Peyer's patch (tissue), 4 donors: ENCODE measurements around the gene L1CAM. TPM values are rescaled to one million over a fixed set of nuclear protein-coding genes. Genes with fewer than 3 reads are reported as not detected.

Source experiments
- DNase-seq, 3 donors: peaks; one replicate each; pipeline ENCODE4 v3.0.0-alpha.2; 2017 to 2019
- H3K27ac ChIP-seq, 4 donors: fragments of 200-600 bp; sonication (generic); one replicate each; pipeline ENCODE4 v1.5.1; 2016 to 2019
- H3K27me3 ChIP-seq, 2 donors: fragments of 200-600 bp; sonication (generic); one replicate each; pipeline ENCODE4 v1.5.1; 2019
- H3K36me3 ChIP-seq, 3 donors: fragments of 200-600 bp; sonication (generic); one replicate each; pipeline ENCODE4 v1.5.1; 2016 to 2019
- H3K4me1 ChIP-seq, 4 donors: fragments of 200-600 bp; sonication (generic); one replicate each; pipeline ENCODE4 v1.5.1; 2016 to 2019
- H3K4me3 ChIP-seq, 4 donors: fragments of 200-600 bp; sonication (generic); 1 replicate in 3 of 4; 2 replicates in 1 of 4; pipeline ENCODE4 v1.5.1; 2016 to 2019; ENCODE audit warnings: mild to moderate bottlenecking in 1 of 4
- H3K9me3 ChIP-seq, 4 donors: fragments of 200-600 bp; sonication (generic); one replicate each; pipeline ENCODE4 v1.5.1; 2016 to 2019; ENCODE audit warnings: mild to moderate bottlenecking in 1 of 4
- CTCF ChIP-seq, 6 experiments: fragments of 450-650 bp in 4 of 6; fragments of 200-600 bp in 2 of 6; sonication (generic) in 1 of 6; IDR thresholded peaks; one replicate each; pipeline ENCODE4 v1.5.1; 2017 to 2019; ENCODE audit warnings: antibody characterized with exemption in 6 of 6, mild to moderate bottlenecking in 3 of 6, moderate library complexity in 1 of 6
- POLR2A ChIP-seq, 2 donors: fragments of 450-650 bp; IDR thresholded peaks; one replicate each; pipeline ENCODE4 v1.5.1; 2017; ENCODE audit warnings: antibody characterized with exemption in 2 of 2, mild to moderate bottlenecking in 2 of 2, moderate library complexity in 2 of 2
- total RNA-seq, 4 donors: library from RNA; depleted of rRNA; stranded (reverse); fragments of >200 nt; gene quantifications; one replicate each; pipeline ENCODE4 v1.1.0, GENCODE V29; 2016

Gene L1CAM
- total RNA-seq, 4 donors from 2014 or later = 1.8 to 7.4 (median 4.6) TPM

DNA sequence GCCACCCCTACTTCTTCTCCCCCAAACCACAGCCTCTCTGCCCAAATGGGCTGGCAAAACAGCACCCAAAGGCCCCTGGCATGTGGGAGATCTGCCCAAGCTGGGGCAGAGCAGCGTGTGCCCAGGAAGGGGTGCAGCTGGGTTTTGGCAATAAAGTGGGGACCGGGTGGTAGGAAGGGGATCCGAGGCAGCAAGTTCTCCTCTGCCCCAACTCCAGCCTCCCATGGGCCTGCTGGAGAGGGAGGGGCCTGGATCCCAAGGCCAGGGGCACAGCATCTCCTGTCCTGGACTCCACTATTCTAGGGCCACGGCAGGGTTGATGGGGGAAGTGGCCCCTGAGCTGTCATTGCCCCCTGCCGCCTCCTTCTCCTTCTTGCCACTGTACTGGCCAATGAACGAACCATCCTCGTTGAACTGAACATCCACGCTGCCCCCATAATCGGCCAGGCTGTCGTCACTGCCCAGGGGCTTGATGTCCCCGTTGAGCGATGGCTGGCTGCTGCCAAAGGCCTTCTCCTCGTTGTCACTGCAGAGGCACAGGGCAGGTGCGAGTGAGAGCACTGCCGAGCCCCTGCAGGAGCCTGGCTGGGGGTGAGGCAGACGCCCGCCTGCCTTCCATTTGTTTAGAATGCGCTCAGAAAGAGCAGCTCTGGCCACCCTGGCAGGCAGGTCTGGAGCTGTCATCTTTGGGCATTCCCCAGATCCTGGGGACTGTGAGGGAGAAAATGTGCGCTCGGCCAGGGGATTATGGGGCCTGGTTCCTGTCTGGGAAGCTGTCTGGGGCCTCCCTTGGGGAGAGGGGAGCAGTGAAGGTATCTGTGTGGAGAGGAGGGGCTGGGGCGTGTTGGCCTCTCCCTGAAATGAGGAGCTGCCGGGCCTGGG lies 23.4 kb downstream of the L1CAM start:
- no peaks in the 10 kb centered on the region for H3K9me3 ChIP-seq
- no peaks in the 10 kb centered on the region for H3K36me3 ChIP-seq
- H3K4me3 ChIP-seq = no peak overlapping the region
- DNase-seq = no peak
- H3K4me1 ChIP-seq = no peaks in the 10 kb centered on the region
- H3K27me3 ChIP-seq = no peaks in the 10 kb centered on the region
- H3K27ac ChIP-seq = no peak overlapping the region
- TF ChIP-seq POLR2A (IDR thresholded peaks at IDR 0.05) = no peak
- TF ChIP-seq CTCF (IDR thresholded peaks at IDR 0.05) = no peak

DNA sequence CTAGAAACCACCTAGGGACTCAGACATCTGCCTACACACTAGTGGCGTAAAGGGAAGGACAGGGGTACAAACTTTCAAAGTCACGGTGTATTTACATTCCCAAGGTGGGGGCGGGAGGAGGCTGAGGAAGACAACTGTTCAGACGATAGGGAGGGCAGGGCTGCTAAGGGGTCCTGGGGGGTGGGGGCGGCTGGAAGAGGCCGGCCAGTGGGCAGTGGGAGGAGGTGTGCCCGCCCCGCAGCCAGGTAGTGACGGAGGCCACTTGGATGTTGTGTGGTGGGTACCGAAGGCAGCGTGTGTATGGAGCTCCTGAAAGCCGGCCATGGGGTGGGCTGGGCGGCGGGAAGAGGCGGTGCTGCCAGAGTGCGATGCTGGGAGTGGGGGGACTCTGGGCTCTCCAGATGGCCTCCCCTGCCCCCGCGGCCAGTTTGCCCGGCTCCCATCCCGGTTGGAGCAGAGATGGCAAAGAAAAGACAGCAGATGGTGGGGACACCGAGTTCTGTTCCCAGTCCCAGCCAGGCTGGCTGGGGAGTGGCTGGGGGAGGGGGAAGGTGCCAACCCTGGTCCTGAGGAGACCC lies 24.2 kb downstream of the L1CAM start:
- DNase-seq = no peak
- no peaks in the 10 kb centered on the region for H3K36me3 ChIP-seq
- H3K9me3 ChIP-seq = no peaks in the 10 kb centered on the region
- no peak overlapping the region for H3K27ac ChIP-seq
- TF ChIP-seq CTCF (IDR thresholded peaks at IDR 0.05) = no peak
- H3K4me1 ChIP-seq = no peaks in the 10 kb centered on the region
- H3K4me3 ChIP-seq = no peak overlapping the region
- no peaks in the 10 kb centered on the region for H3K27me3 ChIP-seq

- Histone ChIP-seq H3K27me3 (no peaks in the 10 kb centered on the region), H3K4me3 (no peak overlapping the region), H3K27ac (no peak overlapping the region), H3K4me1 (no peaks in the 10 kb centered on the region), H3K9me3 (no peaks in the 10 kb centered on the region), H3K36me3 (no peaks in the 10 kb centered on the region)
- no peak for DNase-seq
- TF ChIP-seq CTCF (IDR thresholded peaks at IDR 0.05) (no peak), POLR2A (IDR thresholded peaks at IDR 0.05) (no peak)
Observed at GRCh38 chrX:153861151-153861550, 24.8 kb downstream of the L1CAM start.

- H3K36me3 ChIP-seq = no peaks in the 10 kb centered on the region
- DNase-seq = no peak
- no peaks in the 10 kb centered on the region for H3K4me1 ChIP-seq
- H3K27ac ChIP-seq = no peak overlapping the region
- H3K27me3 ChIP-seq = no peaks in the 10 kb centered on the region
- H3K9me3 ChIP-seq = no peaks in the 10 kb centered on the region
- H3K4me3 ChIP-seq = no peak overlapping the region
- TF ChIP-seq CTCF (IDR thresholded peaks at IDR 0.05) (no peak), POLR2A (IDR thresholded peaks at IDR 0.05) (no peak)
Observed at GRCh38 chrX:153857348-153857903, 28.5 kb downstream of the L1CAM start.

GRCh38 chrX:153854702-153855101 lies 31.3 kb downstream of the L1CAM start:
- Histone ChIP-seq H3K27ac (no peak overlapping the region), H3K4me1 (no peaks in the 10 kb centered on the region), H3K36me3 (no peaks in the 10 kb centered on the region), H3K27me3 (no peaks in the 10 kb centered on the region), H3K9me3 (no peaks in the 10 kb centered on the region), H3K4me3 (no peak overlapping the region)
- no peak for DNase-seq
- no peak for TF ChIP-seq CTCF (IDR thresholded peaks at IDR 0.05)
- no peak for TF ChIP-seq POLR2A (IDR thresholded peaks at IDR 0.05)
